GM21528 (cell line): ENCODE measurements around the gene F2RL3.
"Not testable (repeated sequence)": the region's sequence is repeated elsewhere in the genome, so short reads cannot be mapped to it uniquely, and the experiment has no call there.

Experiments used
- ATAC-seq: cut with Tn5 transposase; IDR thresholded peaks from one replicate; pipeline ENCODE4 v1.9.1; 2021; ENCODE audit warnings: mild to moderate bottlenecking, moderate library complexity; ENCODE audit not compliant: unreplicated experiment, low FRiP score

Gene F2RL3

GRCh38 chr19:16874250-16874977, 14.4 kb upstream of the F2RL3 start:
- no peak for ATAC-seq

GRCh38 chr19:16874978-16875299, 13.9 kb upstream of the F2RL3 start:
- not testable (repeated sequence) for ATAC-seq

- no peak for ATAC-seq
Observed at GRCh38 chr19:16875584-16876555, 12.9 kb upstream of the F2RL3 start.

- ATAC-seq, result no peak
Observed at GRCh38 chr19:16876904-16877361, 11.9 kb upstream of the F2RL3 start.

GRCh38 chr19:16877581-16877980, 11.2 kb upstream of the F2RL3 start:
- no peak for ATAC-seq

GRCh38 chr19:16878181-16878965, 10.4 kb upstream of the F2RL3 start:
- no peak for ATAC-seq

- ATAC-seq, result no peak
Observed at GRCh38 chr19:16880884-16881554, 7.8 kb upstream of the F2RL3 start.

GRCh38 chr19:16882146-16882545, 6.7 kb upstream of the F2RL3 start:
- ATAC-seq, result no peak

- no peak for ATAC-seq
Observed at GRCh38 chr19:16883522-16883921, 5.3 kb upstream of the F2RL3 start.

- no peak for ATAC-seq
Observed at GRCh38 chr19:16885166-16885565, 3.6 kb upstream of the F2RL3 start.

- ATAC-seq, result no peak
Observed at GRCh38 chr19:16886305-16886880, 2.4 kb upstream of the F2RL3 start.

GRCh38 chr19:16887353-16888265, 1.2 kb upstream of the F2RL3 start:
- no peak for ATAC-seq

- no peak for ATAC-seq
Observed at GRCh38 chr19:16889366-16889882, 625 bp downstream of the F2RL3 start.

- ATAC-seq, result no peak
Observed at GRCh38 chr19:16889883-16890460, 1.2 kb downstream of the F2RL3 start.

GRCh38 chr19:16890461-16891184, 1.8 kb downstream of the F2RL3 start:
- no peak for ATAC-seq

GRCh38 chr19:16891696-16892382, 3.0 kb downstream of the F2RL3 start:
- ATAC-seq, result no peak

- ATAC-seq, result no peak
Observed at GRCh38 chr19:16892436-16892835, 3.6 kb downstream of the F2RL3 start.
